Natural killer cell (primary cell): ENCODE results near the gene SHISA3. TPM values are rescaled to one million over a fixed set of nuclear protein-coding genes. Genes with fewer than 3 reads are reported as not detected.

Experiments
- ATAC-seq, 3 donors: fragments of 150-1000 bp in 2 of 3; fragments of 200-7000 bp in 1 of 3; cut with Tn5 transposase; 1 replicate in 1 of 3; 2 replicates in 2 of 3; pipeline ENCODE4 v1.10.0; 2021; ENCODE audit warnings: mild to moderate bottlenecking in 2 of 3, moderate library complexity in 2 of 3
- DNase-seq, 2 donors: peaks; one replicate each; pipeline versions ENCODE4 v3.0.0 to v3.0.0-alpha.2; 2013 to 2021; ENCODE audit warnings: mixed read lengths in 1 of 2
- H3K27ac ChIP-seq: one replicate; pipeline ENCODE4 v1.5.1; 2013; ENCODE audit warnings: mild to moderate bottlenecking, low read length
- H3K27me3 ChIP-seq: one replicate; pipeline ENCODE4 v1.6.1; 2013; ENCODE audit warnings: low read length; ENCODE audit not compliant: control insufficient read depth, insufficient read depth
- H3K36me3 ChIP-seq: one replicate; pipeline ENCODE4 v1.6.1; 2013; ENCODE audit warnings: low read length; ENCODE audit not compliant: control insufficient read depth, insufficient read depth
- H3K4me1 ChIP-seq: one replicate; pipeline ENCODE4 v1.6.1; 2013; ENCODE audit warnings: low read length; ENCODE audit not compliant: control insufficient read depth, insufficient read depth
- H3K4me3 ChIP-seq: one replicate; pipeline ENCODE4 v1.5.1; 2013; ENCODE audit warnings: low read length
- H3K9me3 ChIP-seq: one replicate; pipeline ENCODE4 v1.6.1; 2013; ENCODE audit warnings: low read length; ENCODE audit not compliant: control insufficient read depth, insufficient read depth
- H3K27ac Mint-ChIP-seq, 2 donors: one replicate each; pipeline ENCODE4 v1.8.0; 2022; ENCODE audit warnings: mild to moderate bottlenecking in 2 of 2, mixed read lengths in 2 of 2, moderate library complexity in 1 of 2
- H3K27me3 Mint-ChIP-seq, 2 donors: one replicate each; pipeline ENCODE4 v1.8.0; 2022; ENCODE audit warnings: low read depth in 2 of 2, mixed read lengths in 2 of 2
- H3K36me3 Mint-ChIP-seq: one replicate; pipeline ENCODE4 v1.8.0; 2022; ENCODE audit warnings: mixed read lengths
- H3K4me1 Mint-ChIP-seq, 2 donors: one replicate each; pipeline ENCODE4 v1.8.0; 2022; ENCODE audit warnings: mixed read lengths in 2 of 2
- H3K4me3 Mint-ChIP-seq: one replicate; pipeline ENCODE4 v1.8.0; 2022; ENCODE audit warnings: mild to moderate bottlenecking, moderate library complexity, mixed read lengths
- H3K9me3 Mint-ChIP-seq, 2 donors: one replicate each; pipeline ENCODE4 v1.8.0; 2022; ENCODE audit warnings: mixed read lengths in 2 of 2
- CTCF ChIP-seq: fragments of 200-600 bp; IDR thresholded peaks from one replicate; pipeline ENCODE4 v1.8.0; 2022; ENCODE audit warnings: antibody characterized with exemption
- WGBS: methylation state at CpG from one replicate; pipeline ENCODE4 v1.1.7; 2013; ENCODE audit warnings: missing lambda C conversion rate; ENCODE audit not compliant: insufficient coverage; 5-methylcytosine and 5-hydroxymethylcytosine counted together
- intact Hi-C: fragments of 100-400 bp; cut with micrococcal nuclease; formaldehyde crosslinking; loops from one replicate; pipeline ENCODE4 v1.14.2; 2022
- total RNA-seq, 4 donors: library from RNA; stranded (reverse); fragments of 120-200 nt in 1 of 4; gene quantifications; one replicate each; pipeline versions ENCODE4 v1.2.3 to v1.2.4, GENCODE V29; 2013 to 2022

Gene SHISA3
- total RNA-seq, 3 donors from 2014 or later (not counting 1 experiment from before 2014, with no cell fraction given) = not detected

DNA sequence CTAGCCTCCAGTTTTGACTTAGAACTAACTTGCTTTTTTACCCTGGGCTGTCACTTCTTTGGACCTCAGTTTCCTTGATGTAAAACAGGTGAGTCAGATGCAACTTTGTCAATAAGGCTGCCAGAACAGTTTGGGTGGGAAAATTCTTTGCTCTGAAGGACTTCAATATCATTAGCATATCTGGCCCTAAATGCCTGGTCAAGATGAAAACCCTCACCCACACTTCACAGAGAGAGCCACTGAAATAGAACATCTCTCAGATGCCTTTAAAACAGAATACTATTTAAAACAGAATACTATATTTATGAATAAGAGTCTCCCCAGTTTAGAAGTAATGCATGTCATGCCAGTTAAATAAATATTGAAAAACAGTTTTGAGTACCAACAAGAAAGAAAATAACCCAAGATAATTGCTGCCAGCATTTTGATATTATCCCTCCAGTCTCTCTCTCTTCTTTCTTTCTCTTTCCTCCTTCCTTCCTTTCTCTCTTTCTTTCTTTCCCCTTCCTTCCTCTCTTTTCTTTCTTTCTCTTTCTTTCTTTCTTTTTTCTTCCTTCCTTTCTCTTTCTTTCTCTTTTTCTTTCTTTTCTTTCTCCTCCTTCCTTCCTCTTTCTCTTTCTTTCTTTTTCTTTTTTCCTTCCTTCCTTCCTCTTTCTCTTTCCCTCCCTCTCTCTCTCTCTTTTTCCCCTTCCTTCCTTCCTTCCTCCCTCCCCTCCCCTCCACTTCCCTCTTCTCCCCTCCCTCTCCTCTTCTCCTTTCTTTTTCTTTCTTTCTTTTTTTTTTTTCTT is 32.8 kb upstream of the SHISA3 start:
- Mint-ChIP-seq H3K36me3 (no peaks in the 10 kb centered on the region), H3K27ac (no peak overlapping the region), H3K9me3 (no peaks in the 10 kb centered on the region), H3K4me3 (no peak overlapping the region), H3K27me3 (peaks cover 0 to 10% of the 10 kb centered on the region in 2 donors), H3K4me1 (no peaks in the 10 kb centered on the region)
- no peak overlapping the region for H3K27ac ChIP-seq
- DNase-seq (no peak), ATAC-seq (no peak)
- H3K27me3 ChIP-seq = no peaks in the 10 kb centered on the region
- intact Hi-C loops = no loop called here
- H3K36me3 ChIP-seq = no peaks in the 10 kb centered on the region
- no peak for TF ChIP-seq CTCF
- H3K9me3 ChIP-seq = no peaks in the 10 kb centered on the region
- no peaks in the 10 kb centered on the region for H3K4me1 ChIP-seq
- no peak overlapping the region for H3K4me3 ChIP-seq

DNA sequence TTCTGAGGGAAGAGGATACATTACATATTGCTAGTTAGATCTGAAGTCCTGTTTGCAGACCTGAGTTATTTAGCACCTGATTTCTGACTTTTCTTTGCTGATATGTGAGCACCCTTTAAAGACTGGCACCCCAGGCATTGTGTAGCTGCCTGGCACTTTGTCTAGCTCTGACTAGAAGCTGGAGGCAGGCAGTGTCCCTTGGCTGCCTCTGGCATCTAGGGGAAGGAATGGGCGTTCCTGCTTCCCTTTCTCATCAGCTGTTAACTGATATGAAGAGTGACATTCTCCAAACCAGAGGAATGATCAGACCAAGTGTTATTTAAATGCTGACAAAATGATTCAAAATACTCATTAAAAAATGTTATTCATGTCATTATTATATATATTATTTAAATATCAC is 30.3 kb upstream of the SHISA3 start:
- H3K27me3 Mint-ChIP-seq = peaks cover 0 to 6% of the 10 kb centered on the region in 2 donors

DNA sequence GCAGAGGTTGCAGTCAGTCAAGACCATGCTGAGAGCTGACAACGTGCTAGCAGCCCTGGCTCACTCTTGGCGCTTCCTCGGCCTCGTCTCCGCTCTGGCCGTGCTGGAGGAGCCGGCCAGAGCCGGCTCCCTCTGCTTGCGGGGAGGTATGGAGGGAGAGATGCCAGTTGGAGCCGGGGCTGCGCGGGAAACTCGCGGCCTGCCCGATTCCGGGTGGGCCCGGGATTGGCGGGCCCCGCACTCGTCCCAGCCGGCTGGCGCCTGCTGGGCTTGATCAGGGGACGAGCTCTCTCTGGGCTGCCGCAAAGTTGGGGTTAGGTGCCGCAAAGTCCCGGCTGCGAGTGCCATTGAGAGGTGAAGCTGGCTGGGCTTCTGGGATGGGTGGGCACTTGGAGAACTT is 27.8 kb upstream of the SHISA3 start:
- Histone ChIP-seq H3K27ac (no peak overlapping the region), H3K27me3 (no peaks in the 10 kb centered on the region), H3K9me3 (no peaks in the 10 kb centered on the region), H3K4me1 (no peaks in the 10 kb centered on the region), H3K36me3 (no peaks in the 10 kb centered on the region), H3K4me3 (no peak overlapping the region)
- no peak for TF ChIP-seq CTCF
- intact Hi-C loops = no loop called here
- H3K4me1 Mint-ChIP-seq = no peaks in the 10 kb centered on the region
- 96% methylated on average over 27 of the region's 27 CpGs for WGBS
- no peak overlapping the region for H3K27ac Mint-ChIP-seq
- DNase-seq (no peak), ATAC-seq (no peak)
- no peak overlapping the region for H3K4me3 Mint-ChIP-seq
- peaks cover 0 to 2% of the 10 kb centered on the region in 2 donors for H3K9me3 Mint-ChIP-seq
- H3K27me3 Mint-ChIP-seq = peaks cover 3 to 6% of the 10 kb centered on the region in 2 donors
- H3K36me3 Mint-ChIP-seq = no peaks in the 10 kb centered on the region

More for the DNA sequence above, 30.3 kb upstream of the SHISA3 start:
- Histone ChIP-seq H3K9me3 (no peaks in the 10 kb centered on the region), H3K4me1 (no peaks in the 10 kb centered on the region), H3K27ac (no peak overlapping the region), H3K4me3 (no peak overlapping the region), H3K36me3 (no peaks in the 10 kb centered on the region), H3K27me3 (no peaks in the 10 kb centered on the region)
- Mint-ChIP-seq H3K27ac (no peak overlapping the region), H3K4me1 (no peaks in the 10 kb centered on the region), H3K4me3 (no peak overlapping the region), H3K36me3 (no peaks in the 10 kb centered on the region), H3K9me3 (no peaks in the 10 kb centered on the region)
- intact Hi-C loops = no loop called here
- no peak for DNase-seq
- no CpG with 5 or more reads among the region's 1 CpG for WGBS
- no peak for TF ChIP-seq CTCF
- no peak for ATAC-seq
